GM23338 (cell line): ENCODE results near the gene TENM4. TPM values are rescaled to one million over a fixed set of nuclear protein-coding genes. Genes with fewer than 3 reads are reported as not detected.

Experiments used
- ATAC-seq: fragments of 200-7000 bp; cut with Tn5 transposase; 3 replicates; pipeline ENCODE4 v1.9.1; 2020
- DNase-seq: peaks from one replicate; pipeline ENCODE4 v3.0.0-alpha.2; 2015; ENCODE audit warnings: low spot score
- H2AFZ ChIP-seq: fragments of 200-600 bp; sonication (generic); 2 replicates; pipeline ENCODE4 v1.8.0; 2016; ENCODE audit warnings: antibody characterized with exemption, mild to moderate bottlenecking, moderate library complexity
- H3F3A ChIP-seq: fragments of 200-600 bp; sonication (generic); replicated peaks from 2 replicates; pipeline ENCODE4 v1.8.0; 2017; ENCODE audit warnings: antibody characterized with exemption, mixed run types, low read depth
- H3K27ac ChIP-seq: fragments of 200-600 bp; sonication (generic); 2 replicates; pipeline ENCODE4 v1.6.1; 2016; ENCODE audit warnings: low read depth
- H3K27me3 ChIP-seq: fragments of 200-600 bp; sonication (generic); 2 replicates; pipeline ENCODE4 v1.8.0; 2016; ENCODE audit warnings: mild to moderate bottlenecking, mixed run types, moderate library complexity; ENCODE audit not compliant: insufficient read depth
- H3K36me3 ChIP-seq: fragments of 200-600 bp; sonication (generic); 2 replicates; pipeline ENCODE4 v1.8.0; 2016; ENCODE audit warnings: mild to moderate bottlenecking; ENCODE audit not compliant: insufficient read depth
- H3K4me1 ChIP-seq: fragments of 200-600 bp; sonication (generic); 2 replicates; pipeline ENCODE4 v1.8.0; 2016; ENCODE audit warnings: mild to moderate bottlenecking, moderate library complexity; ENCODE audit not compliant: insufficient read depth
- H3K4me2 ChIP-seq: fragments of 200-600 bp; sonication (generic); 2 replicates; pipeline ENCODE4 v1.7.1; 2017; ENCODE audit warnings: mixed run types
- H3K4me3 ChIP-seq: fragments of 200-600 bp; sonication (generic); 2 replicates; pipeline ENCODE4 v1.6.1; 2016; ENCODE audit warnings: mixed run types
- H3K79me2 ChIP-seq: fragments of 200-600 bp; sonication (generic); replicated peaks from 2 replicates; pipeline ENCODE4 v1.8.0; 2017; ENCODE audit warnings: mild to moderate bottlenecking; ENCODE audit not compliant: insufficient read depth
- H3K9me2 ChIP-seq: fragments of 200-600 bp; sonication (generic); 2 replicates; pipeline ENCODE4 v1.8.0; 2017; ENCODE audit not compliant: insufficient read depth
- H4K20me1 ChIP-seq: fragments of 200-600 bp; sonication (generic); replicated peaks from 2 replicates; pipeline ENCODE4 v1.8.0; 2017; ENCODE audit warnings: mild to moderate bottlenecking; ENCODE audit not compliant: insufficient read depth
- H3K27ac Mint-ChIP-seq: 2 replicates; pipeline ENCODE4 v1.8.0; 2020; ENCODE audit warnings: inconsistent platforms, mild to moderate bottlenecking, moderate library complexity, mixed read lengths
- H3K27me3 Mint-ChIP-seq: 3 replicates; pipeline ENCODE4 v1.8.0; 2022; ENCODE audit warnings: low read depth, mild to moderate bottlenecking, moderate library complexity, mixed read lengths, inconsistent platforms; ENCODE audit not compliant: insufficient read depth, poor library complexity
- H3K36me3 Mint-ChIP-seq: 3 replicates; pipeline ENCODE4 v1.8.0; 2021; ENCODE audit warnings: low read depth, mild to moderate bottlenecking, inconsistent platforms, moderate library complexity, mixed read lengths
- H3K4me1 Mint-ChIP-seq: 3 replicates; pipeline ENCODE4 v1.8.0; 2020; ENCODE audit warnings: mild to moderate bottlenecking, inconsistent platforms, mixed read lengths
- H3K4me3 Mint-ChIP-seq: 3 replicates; pipeline ENCODE4 v1.8.0; 2021; ENCODE audit warnings: moderate library complexity, mild to moderate bottlenecking, inconsistent platforms, mixed read lengths
- H3K9me3 Mint-ChIP-seq: 3 replicates; pipeline ENCODE4 v1.8.0; 2020; ENCODE audit warnings: moderate library complexity, mild to moderate bottlenecking, inconsistent platforms, mixed read lengths
- ETS1 ChIP-seq: IDR thresholded peaks from 2 replicates; pipeline ENCODE4 v1.6.1; 2016; ENCODE audit warnings: antibody characterized with exemption
- EZH2 ChIP-seq: fragments of 200-600 bp; sonication (generic); IDR thresholded peaks from one replicate; pipeline ENCODE4 v1.8.0; 2017; ENCODE audit warnings: antibody characterized with exemption, mild to moderate bottlenecking, low read depth; ENCODE audit not compliant: unreplicated experiment
- EZH2phosphoT487 ChIP-seq: fragments of 200-600 bp; sonication (generic); IDR thresholded peaks from one replicate; pipeline ENCODE4 v1.8.1; 2018; ENCODE audit warnings: antibody characterized with exemption; ENCODE audit not compliant: unreplicated experiment
- NANOG ChIP-seq: IDR thresholded peaks from 2 replicates; pipeline ENCODE4 v1.6.1; 2016; ENCODE audit warnings: antibody characterized with exemption, borderline replicate concordance
- POLR2AphosphoS5 ChIP-seq: IDR thresholded peaks from 2 replicates; pipeline ENCODE4 v1.6.1; 2016; ENCODE audit warnings: antibody characterized with exemption, low read depth
- STAT1 ChIP-seq: IDR thresholded peaks from one replicate; pipeline ENCODE4 v1.6.1; 2016; ENCODE audit warnings: antibody characterized with exemption; ENCODE audit not compliant: unreplicated experiment
- ZNF114 ChIP-seq: fragments of 250-450 bp; sonication (Bioruptor Pico); IDR thresholded peaks from 2 replicates; pipeline ENCODE4 v1.5.0; 2020; ENCODE audit warnings: mild to moderate bottlenecking, moderate library complexity
- ZNF331 ChIP-seq: fragments of 250-450 bp; sonication (Bioruptor Pico); IDR thresholded peaks from 2 replicates; pipeline ENCODE4 v1.5.0; 2020; ENCODE audit warnings: low read depth, mild to moderate bottlenecking, moderate library complexity
- ZNF462 ChIP-seq: fragments of 250-450 bp; sonication (Bioruptor Pico); IDR thresholded peaks from 2 replicates; pipeline ENCODE4 v1.5.0; 2020; ENCODE audit warnings: mild to moderate bottlenecking, moderate library complexity
- polyA plus RNA-seq: library from polyadenylated mRNA; unstranded; fragments of >200 nt; fragmentation: Nextera tagmentation; extraction: Ambion mirVana; gene quantifications from 2 replicates; pipeline ENCODE4 v1.2.1, GENCODE V29; 2016
- total RNA-seq: library from RNA; depleted of rRNA; stranded (reverse); fragments of >200 nt; shearing (Covaris generic); gene quantifications from 2 replicates; pipeline ENCODE4 v1.2.3, GENCODE V29; 2014
- TF ChIP-seq, protein P1 (sequence below): IDR thresholded peaks from one replicate; pipeline ENCODE4 v1.6.1; 2018; ENCODE audit warnings: antibody characterized with exemption; ENCODE audit not compliant: unreplicated experiment

The TENM4 gene
- total and polyA plus RNA-seq, 2 experiments from 2014 or later: 7.3 TPM

GRCh38 chr11:79168530-79169110, 272.2 kb downstream of the TENM4 start:
- Histone ChIP-seq H2AFZ (no peak overlapping the region), H3K4me2 (no peak overlapping the region), H3K79me2 (no peaks in the 10 kb centered on the region), H3K9me2 (peaks cover 10% of the 10 kb centered on the region; the same call in 1 of the 2 replicates), H3F3A (no peaks in the 10 kb centered on the region), H4K20me1 (no peaks in the 10 kb centered on the region), H3K36me3 (no peaks in the 10 kb centered on the region), H3K4me1 (no peaks in the 10 kb centered on the region), H3K27me3 (no peaks in the 10 kb centered on the region), H3K27ac (no peak overlapping the region), H3K4me3 (no peak overlapping the region)
- no peak for TF ChIP-seq STAT1
- no peak for TF ChIP-seq EZH2
- TF ChIP-seq NANOG: no peak
- no peak for TF ChIP-seq EZH2phosphoT487
- ATAC-seq: no peak
- no peaks in the 10 kb centered on the region for H3K9me3 Mint-ChIP-seq
- H3K4me1 Mint-ChIP-seq: peaks cover under 1% of the 10 kb centered on the region; the same call in 2 of the 3 replicates
- H3K4me3 Mint-ChIP-seq: no peak overlapping the region
- H3K27ac Mint-ChIP-seq: no peak overlapping the region
- no peaks in the 10 kb centered on the region for H3K36me3 Mint-ChIP-seq
- no peak for DNase-seq
- peaks cover 3% of the 10 kb centered on the region for H3K27me3 Mint-ChIP-seq

DNA sequence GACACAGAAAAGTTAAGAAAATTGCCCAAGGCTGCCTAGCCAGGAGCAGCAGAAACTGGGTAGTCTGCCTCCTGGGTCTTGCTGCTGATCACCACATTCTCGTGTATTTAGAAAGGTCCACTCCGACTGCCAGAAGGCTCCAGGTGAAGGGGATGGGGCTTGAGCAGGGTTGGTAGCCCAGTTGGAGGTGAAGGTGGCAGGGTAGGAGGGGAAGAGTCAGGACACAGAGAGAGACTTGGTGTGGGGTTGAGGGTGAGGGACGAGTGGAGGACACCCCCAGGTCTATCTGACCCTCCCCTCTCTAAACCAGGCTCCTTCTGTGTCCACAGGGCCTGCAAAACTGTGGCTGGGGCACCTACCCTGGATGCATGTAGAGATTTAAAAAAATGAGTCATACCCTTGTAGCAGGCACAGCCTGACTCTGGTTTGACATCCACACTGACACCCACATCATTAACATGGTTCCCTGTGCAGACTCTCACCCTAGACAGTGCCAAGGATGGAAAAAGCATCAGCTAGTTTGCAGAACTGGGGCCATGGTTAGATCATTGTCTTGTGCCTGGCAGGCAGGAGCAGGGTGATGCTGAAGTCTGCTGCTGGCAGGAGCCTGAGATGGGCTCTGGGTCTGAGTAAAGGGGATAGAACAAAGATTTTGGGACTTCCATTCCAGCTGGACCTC, 273.2 kb downstream of the TENM4 start:
- Histone ChIP-seq H3K4me3 (no peak overlapping the region), H3K4me1 (no peaks in the 10 kb centered on the region), H3F3A (no peaks in the 10 kb centered on the region), H3K4me2 (no peak overlapping the region), H3K27ac (no peak overlapping the region), H2AFZ (no peak overlapping the region), H3K9me2 (peaks cover 10% of the 10 kb centered on the region; the same call in 1 of the 2 replicates), H3K27me3 (no peaks in the 10 kb centered on the region), H4K20me1 (no peaks in the 10 kb centered on the region), H3K79me2 (no peaks in the 10 kb centered on the region), H3K36me3 (no peaks in the 10 kb centered on the region)
- no peak for ATAC-seq
- Mint-ChIP-seq H3K4me1 (no peaks in the 10 kb centered on the region), H3K27ac (no peak overlapping the region), H3K36me3 (no peaks in the 10 kb centered on the region), H3K9me3 (no peaks in the 10 kb centered on the region), H3K27me3 (peaks cover 3% of the 10 kb centered on the region), H3K4me3 (no peak overlapping the region)
- no peak for DNase-seq
- TF ChIP-seq ZNF114 (CRISPR knock-in tag) (no peak), ZNF462 (CRISPR knock-in tag) (no peak), ZNF331 (no peak), ETS1 (no peak), POLR2AphosphoS5 (no peak)
- TF ChIP-seq, protein P1, sequence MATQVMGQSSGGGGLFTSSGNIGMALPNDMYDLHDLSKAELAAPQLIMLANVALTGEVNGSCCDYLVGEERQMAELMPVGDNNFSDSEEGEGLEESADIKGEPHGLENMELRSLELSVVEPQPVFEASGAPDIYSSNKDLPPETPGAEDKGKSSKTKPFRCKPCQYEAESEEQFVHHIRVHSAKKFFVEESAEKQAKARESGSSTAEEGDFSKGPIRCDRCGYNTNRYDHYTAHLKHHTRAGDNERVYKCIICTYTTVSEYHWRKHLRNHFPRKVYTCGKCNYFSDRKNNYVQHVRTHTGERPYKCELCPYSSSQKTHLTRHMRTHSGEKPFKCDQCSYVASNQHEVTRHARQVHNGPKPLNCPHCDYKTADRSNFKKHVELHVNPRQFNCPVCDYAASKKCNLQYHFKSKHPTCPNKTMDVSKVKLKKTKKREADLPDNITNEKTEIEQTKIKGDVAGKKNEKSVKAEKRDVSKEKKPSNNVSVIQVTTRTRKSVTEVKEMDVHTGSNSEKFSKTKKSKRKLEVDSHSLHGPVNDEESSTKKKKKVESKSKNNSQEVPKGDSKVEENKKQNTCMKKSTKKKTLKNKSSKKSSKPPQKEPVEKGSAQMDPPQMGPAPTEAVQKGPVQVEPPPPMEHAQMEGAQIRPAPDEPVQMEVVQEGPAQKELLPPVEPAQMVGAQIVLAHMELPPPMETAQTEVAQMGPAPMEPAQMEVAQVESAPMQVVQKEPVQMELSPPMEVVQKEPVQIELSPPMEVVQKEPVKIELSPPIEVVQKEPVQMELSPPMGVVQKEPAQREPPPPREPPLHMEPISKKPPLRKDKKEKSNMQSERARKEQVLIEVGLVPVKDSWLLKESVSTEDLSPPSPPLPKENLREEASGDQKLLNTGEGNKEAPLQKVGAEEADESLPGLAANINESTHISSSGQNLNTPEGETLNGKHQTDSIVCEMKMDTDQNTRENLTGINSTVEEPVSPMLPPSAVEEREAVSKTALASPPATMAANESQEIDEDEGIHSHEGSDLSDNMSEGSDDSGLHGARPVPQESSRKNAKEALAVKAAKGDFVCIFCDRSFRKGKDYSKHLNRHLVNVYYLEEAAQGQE: no peak
